OCI-LY1 (cell line): ENCODE data around the gene HOXC5.

Source experiments
- EZH2 ChIP-seq: fragments of 200-600 bp; sonication (generic), shearing (Covaris generic); IDR thresholded peaks from 2 replicates; pipeline ENCODE4 v1.8.0; 2017; ENCODE audit warnings: borderline replicate concordance, mixed run types, mild to moderate bottlenecking, antibody characterized with exemption, low read length, moderate library complexity, mixed read lengths
- TF ChIP-seq, protein P1 (sequence below): fragments of 200-600 bp; sonication (generic), shearing (Covaris generic); IDR thresholded peaks from 2 replicates; pipeline ENCODE4 v1.5.1; 2017; ENCODE audit warnings: mild to moderate bottlenecking, antibody characterized with exemption, low read length, moderate library complexity, mixed read lengths

DNA sequence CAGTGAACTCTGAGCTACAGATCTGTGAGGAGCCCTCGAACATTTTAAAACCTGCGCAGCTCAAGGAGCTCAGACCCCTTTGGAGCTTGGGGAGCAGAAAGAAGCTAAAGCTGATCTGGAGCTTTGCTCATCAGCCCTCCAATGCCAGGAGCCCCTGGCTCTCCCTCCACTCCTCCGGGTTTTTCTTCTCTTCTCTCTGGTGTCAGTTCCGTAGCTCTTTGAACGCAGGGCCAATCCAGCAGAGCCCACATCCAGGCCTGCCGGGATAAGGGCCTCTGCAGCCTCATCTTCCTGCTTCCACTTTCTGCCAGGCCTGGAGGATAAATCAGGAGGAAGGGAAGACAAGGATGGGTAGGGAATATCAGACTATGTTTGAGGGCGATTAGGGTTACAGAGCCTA is 26.8 kb downstream of the HOXC5 start:
- TF ChIP-seq, protein P1, sequence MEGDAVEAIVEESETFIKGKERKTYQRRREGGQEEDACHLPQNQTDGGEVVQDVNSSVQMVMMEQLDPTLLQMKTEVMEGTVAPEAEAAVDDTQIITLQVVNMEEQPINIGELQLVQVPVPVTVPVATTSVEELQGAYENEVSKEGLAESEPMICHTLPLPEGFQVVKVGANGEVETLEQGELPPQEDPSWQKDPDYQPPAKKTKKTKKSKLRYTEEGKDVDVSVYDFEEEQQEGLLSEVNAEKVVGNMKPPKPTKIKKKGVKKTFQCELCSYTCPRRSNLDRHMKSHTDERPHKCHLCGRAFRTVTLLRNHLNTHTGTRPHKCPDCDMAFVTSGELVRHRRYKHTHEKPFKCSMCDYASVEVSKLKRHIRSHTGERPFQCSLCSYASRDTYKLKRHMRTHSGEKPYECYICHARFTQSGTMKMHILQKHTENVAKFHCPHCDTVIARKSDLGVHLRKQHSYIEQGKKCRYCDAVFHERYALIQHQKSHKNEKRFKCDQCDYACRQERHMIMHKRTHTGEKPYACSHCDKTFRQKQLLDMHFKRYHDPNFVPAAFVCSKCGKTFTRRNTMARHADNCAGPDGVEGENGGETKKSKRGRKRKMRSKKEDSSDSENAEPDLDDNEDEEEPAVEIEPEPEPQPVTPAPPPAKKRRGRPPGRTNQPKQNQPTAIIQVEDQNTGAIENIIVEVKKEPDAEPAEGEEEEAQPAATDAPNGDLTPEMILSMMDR, result no peak
- TF ChIP-seq EZH2, result no peak
